Prostate gland (tissue), 2 donors: ENCODE results near the gene TEX22. TPM values are rescaled to one million over a fixed set of nuclear protein-coding genes. Genes with fewer than 3 reads are reported as not detected.

Source experiments
- DNase-seq: peaks from one replicate; pipeline ENCODE4 v3.0.0-alpha.2; 2019; ENCODE audit warnings: low spot score
- H3K27ac ChIP-seq, 2 donors: fragments of 200-600 bp; sonication (generic); 2 replicates each; pipeline ENCODE4 v1.5.1; 2017 to 2019
- H3K27me3 ChIP-seq: fragments of 200-600 bp; sonication (generic); replicated peaks from 2 replicates; pipeline ENCODE4 v1.5.1; 2019; ENCODE audit not compliant: insufficient read depth
- H3K36me3 ChIP-seq, 2 donors: fragments of 200-600 bp; sonication (generic); 1 replicate in 1 of 2; 2 replicates in 1 of 2; pipeline versions ENCODE4 v1.5.1 to v1.8.1; 2017 to 2019
- H3K4me1 ChIP-seq: fragments of 200-600 bp; sonication (generic); replicated peaks from 2 replicates; pipeline ENCODE4 v1.5.1; 2019
- H3K4me3 ChIP-seq, 2 donors: fragments of 200-600 bp; sonication (generic); 2 replicates each; pipeline ENCODE4 v1.5.1; 2017 to 2019
- H3K9me3 ChIP-seq: fragments of 200-600 bp; sonication (generic); 2 replicates; pipeline ENCODE4 v1.5.1; 2017
- CTCF ChIP-seq, 4 experiments: fragments of 200-600 bp in 2 of 4; fragments of 450-650 bp in 2 of 4; sonication (generic) in 2 of 4; IDR thresholded peaks; 1 replicate in 3 of 4; 2 replicates in 1 of 4; pipeline ENCODE4 v1.5.1; 2016 to 2019; ENCODE audit warnings: antibody characterized with exemption in 4 of 4, mild to moderate bottlenecking in 2 of 4, moderate library complexity in 2 of 4
- POLR2A ChIP-seq: fragments of 450-650 bp; IDR thresholded peaks from one replicate; pipeline ENCODE4 v1.6.1; 2016; ENCODE audit warnings: antibody characterized with exemption, mild to moderate bottlenecking
- POLR2AphosphoS5 ChIP-seq: sonication (generic); formaldehyde crosslinking; IDR thresholded peaks from one replicate; pipeline ENCODE4 v1.6.1; 2017; ENCODE audit warnings: antibody characterized with exemption
- WGBS: methylation state at CpG from one replicate; pipeline ENCODE4 v1.1.5; 2018; 5-methylcytosine and 5-hydroxymethylcytosine counted together
- intact Hi-C: fragments of 100-400 bp; cut with DNase I; formaldehyde crosslinking; loops from one replicate; pipeline ENCODE4 v1.14.2; 2022
- total RNA-seq, 2 donors: library from RNA; depleted of rRNA; stranded (reverse); fragments of >200 nt; gene quantifications; one replicate each; pipeline ENCODE4 v1.1.0, GENCODE V29; 2016

TEX22 gene
- total RNA-seq, 2 donors from 2014 or later: 0.57 to 0.73 TPM

GRCh38 chr14:105440992-105441391 is 42.7 kb downstream of the TEX22 start:
- Histone ChIP-seq H3K4me3 (no peak overlapping the region), H3K27ac (no peak overlapping the region), H3K27me3 (no peaks in the 10 kb centered on the region), H3K9me3 (no peaks in the 10 kb centered on the region), H3K4me1 (no peaks in the 10 kb centered on the region), H3K36me3 (no peaks in the 10 kb centered on the region)
- intact Hi-C loops: no loop called here
- 90% methylated on average over 9 of the region's 9 CpGs for WGBS
- no peak for DNase-seq
- TF ChIP-seq POLR2A (no peak), CTCF (IDR thresholded peaks at IDR 0.05) (no peak), POLR2AphosphoS5 (no peak)

DNA sequence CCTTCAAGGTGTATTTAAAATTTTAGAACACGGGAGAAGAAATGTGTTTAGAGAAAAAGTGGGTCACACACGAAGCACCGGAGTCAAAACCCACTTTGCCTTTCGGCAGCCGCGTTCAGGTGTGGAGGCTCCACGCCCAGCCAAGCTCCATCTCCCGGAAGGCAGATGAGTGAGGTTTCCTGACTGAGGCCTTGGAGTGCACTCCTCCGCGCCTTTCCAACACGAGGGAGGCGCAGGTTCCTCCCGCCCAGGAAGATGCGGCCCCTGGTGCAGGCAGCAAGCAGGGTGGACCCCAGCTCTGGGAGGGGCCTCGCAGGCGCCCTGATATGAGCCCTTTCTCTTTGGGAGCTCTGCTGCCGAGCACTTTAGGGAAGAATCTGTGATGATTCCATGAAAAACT is 43.8 kb downstream of the TEX22 start:
- TF ChIP-seq POLR2AphosphoS5: no peak
- no peak for TF ChIP-seq POLR2A
- no peak for TF ChIP-seq CTCF (IDR thresholded peaks at IDR 0.05)
- no peaks in the 10 kb centered on the region for H3K27me3 ChIP-seq
- WGBS: 74% methylated on average over 17 of the region's 17 CpGs
- no peaks in the 10 kb centered on the region for H3K9me3 ChIP-seq
- no peaks in the 10 kb centered on the region for H3K4me1 ChIP-seq
- no peak overlapping the region for H3K27ac ChIP-seq
- no peak overlapping the region for H3K4me3 ChIP-seq
- H3K36me3 ChIP-seq: no peaks in the 10 kb centered on the region
- no peak for DNase-seq
- intact Hi-C loops: no loop called here

- Histone ChIP-seq H3K4me3 (no peak overlapping the region), H3K9me3 (no peaks in the 10 kb centered on the region), H3K27ac (no peak overlapping the region), H3K27me3 (no peaks in the 10 kb centered on the region), H3K36me3 (no peaks in the 10 kb centered on the region), H3K4me1 (no peaks in the 10 kb centered on the region)
- intact Hi-C loops: no loop called here
- no peak for DNase-seq
- 84% methylated on average over 12 of the region's 12 CpGs for WGBS
- TF ChIP-seq CTCF (IDR thresholded peaks at IDR 0.05) (no peak), POLR2AphosphoS5 (no peak), POLR2A (no peak)
Measured at GRCh38 chr14:105442834-105443233, 44.5 kb downstream of the TEX22 start.

DNA sequence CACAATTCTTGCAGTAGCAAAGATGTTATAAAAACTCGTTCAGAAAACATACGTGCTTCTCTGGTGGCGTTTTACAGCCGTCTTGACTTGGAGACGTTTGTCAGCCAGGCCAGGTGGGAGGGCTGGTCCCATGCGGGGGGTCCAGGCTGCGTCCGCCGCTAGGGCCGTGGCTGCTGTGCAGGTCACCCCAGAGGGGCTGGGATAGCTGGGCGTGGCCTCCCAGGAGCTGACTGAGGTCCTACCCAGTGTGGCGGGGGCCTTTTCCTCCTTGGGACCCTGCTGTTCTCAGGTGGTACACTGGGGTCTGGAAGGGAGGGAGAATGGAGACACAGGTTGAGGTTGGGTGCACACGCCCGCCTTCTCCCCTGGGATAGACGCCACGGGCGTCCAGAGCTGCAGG is 46.5 kb downstream of the TEX22 start:
- Histone ChIP-seq H3K27me3 (no peaks in the 10 kb centered on the region), H3K4me3 (no peak overlapping the region), H3K4me1 (no peaks in the 10 kb centered on the region), H3K9me3 (no peaks in the 10 kb centered on the region), H3K36me3 (no peaks in the 10 kb centered on the region), H3K27ac (no peak overlapping the region)
- 84% methylated on average over 17 of the region's 17 CpGs for WGBS
- TF ChIP-seq POLR2A: no peak
- TF ChIP-seq POLR2AphosphoS5: no peak
- no peak for TF ChIP-seq CTCF (IDR thresholded peaks at IDR 0.05)
- no peak for DNase-seq
- intact Hi-C loops: loop anchor here (5.0 kb wide), 1 partner anchor 47 kb away; the partner anchor contains the start of gene TEDC1

GRCh38 chr14:105445290-105445689 is 47.0 kb downstream of the TEX22 start:
- H3K27me3 ChIP-seq: no peaks in the 10 kb centered on the region
- H3K27ac ChIP-seq: no peak overlapping the region
- H3K9me3 ChIP-seq: no peaks in the 10 kb centered on the region
- H3K4me3 ChIP-seq: no peak overlapping the region
- intact Hi-C loops: loop anchor here (5.0 kb wide), 1 partner anchor 47 kb away; the partner anchor contains the start of gene TEDC1
- TF ChIP-seq POLR2A (no peak), CTCF (IDR thresholded peaks at IDR 0.05) (no peak), POLR2AphosphoS5 (no peak)
- H3K4me1 ChIP-seq: no peaks in the 10 kb centered on the region
- DNase-seq: no peak
- WGBS: 84% methylated on average over 22 of the region's 24 CpGs
- H3K36me3 ChIP-seq: no peaks in the 10 kb centered on the region
